NCI-H187 (cell line): ENCODE data around the gene FAM83D.

Experiments
- DNase-seq, 2 experiments: peaks; one replicate each; lab custom pipeline; 2025; lab: John Stamatoyannopoulos, UW

FAM83D gene

DNA sequence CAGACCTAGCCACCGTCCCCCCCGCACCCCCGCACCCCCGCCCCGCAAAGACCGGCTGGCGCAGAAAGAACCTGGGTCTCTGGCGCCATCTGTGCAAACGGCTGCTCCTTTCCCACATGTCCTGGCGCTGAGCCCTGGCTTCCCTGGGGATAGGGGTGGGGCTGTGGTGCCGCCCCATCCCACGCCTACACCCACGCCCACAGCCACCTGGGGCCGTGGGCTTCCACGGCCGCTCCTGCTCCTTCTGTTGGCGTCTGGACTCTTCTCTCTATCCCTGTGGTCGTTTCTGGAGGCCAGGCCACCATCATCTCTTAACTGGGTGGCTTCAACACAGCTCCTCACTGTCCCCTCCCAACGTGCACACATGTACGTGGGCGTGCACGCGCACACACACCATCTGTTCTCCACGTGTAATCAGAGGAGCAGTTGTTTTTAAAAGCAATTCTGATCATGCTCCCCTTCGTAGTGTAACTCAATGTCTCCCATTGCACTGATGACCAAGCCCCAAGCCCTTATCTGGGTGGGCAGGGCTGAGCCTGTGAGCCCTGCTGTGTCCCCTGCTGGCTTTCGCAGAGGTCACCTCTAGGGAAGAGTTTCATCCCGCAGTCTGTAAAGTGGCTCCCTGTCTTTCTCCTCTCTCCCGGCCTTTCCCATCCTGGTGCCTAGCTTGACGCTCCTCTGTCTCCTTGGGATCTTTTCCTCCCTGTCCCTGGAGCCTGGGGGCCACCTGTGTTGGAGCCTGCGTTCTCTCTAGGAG lies 31.9 kb upstream of the FAM83D start:
- no peak for DNase-seq

- no peak for DNase-seq
These were observed 30.9 kb upstream of the FAM83D start for GRCh38 chr20:38895098-38895949.

- no peak for DNase-seq
These were observed 30.1 kb upstream of the FAM83D start for GRCh38 chr20:38896009-38896594.

GRCh38 chr20:38897267-38897666 lies 28.9 kb upstream of the FAM83D start:
- DNase-seq, result no peak

- DNase-seq, result no peak
These were observed 25.6 kb upstream of the FAM83D start for GRCh38 chr20:38900606-38901005.

GRCh38 chr20:38902601-38903000 lies 23.6 kb upstream of the FAM83D start:
- no peak for DNase-seq

DNA sequence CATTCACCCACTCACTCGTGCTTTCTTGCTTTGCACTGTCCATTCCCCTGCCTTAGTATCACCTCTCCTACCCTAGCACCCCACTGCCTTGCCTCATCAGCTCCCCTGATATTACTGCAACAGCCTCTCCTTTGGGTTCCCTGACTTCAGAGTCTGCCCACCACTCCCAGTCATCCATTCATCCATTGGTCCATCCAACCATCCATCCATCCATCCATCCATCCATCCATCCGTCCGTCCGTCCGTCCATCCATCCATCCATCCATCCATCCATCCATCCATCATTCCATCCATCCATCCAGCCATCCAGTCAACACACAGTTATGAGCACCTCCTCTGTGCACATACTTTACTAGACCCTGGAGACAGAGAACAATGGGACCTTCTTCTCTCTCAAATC lies 22.9 kb upstream of the FAM83D start:
- DNase-seq, result no peak

DNA sequence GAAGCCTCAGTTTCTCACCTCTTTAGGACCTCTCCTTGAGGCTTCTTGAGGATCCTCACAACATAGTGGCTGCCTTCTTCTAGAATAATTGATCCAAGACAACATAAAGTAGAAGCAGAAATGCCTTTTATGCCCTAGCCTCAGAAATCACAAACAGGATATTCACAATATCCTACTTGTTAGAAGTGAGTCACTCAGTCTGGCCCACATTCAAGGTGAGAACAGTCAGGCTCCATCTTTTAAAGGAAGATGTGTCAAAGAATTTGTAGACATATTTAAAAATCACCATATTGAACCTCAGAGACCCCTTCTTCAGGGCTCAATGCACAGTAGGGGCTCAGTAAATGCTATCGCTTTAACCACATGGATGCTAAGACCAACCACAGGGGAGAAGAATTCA lies 20.8 kb upstream of the FAM83D start:
- no peak for DNase-seq

GRCh38 chr20:38907918-38908677 lies 18.1 kb upstream of the FAM83D start:
- no peak for DNase-seq

DNA sequence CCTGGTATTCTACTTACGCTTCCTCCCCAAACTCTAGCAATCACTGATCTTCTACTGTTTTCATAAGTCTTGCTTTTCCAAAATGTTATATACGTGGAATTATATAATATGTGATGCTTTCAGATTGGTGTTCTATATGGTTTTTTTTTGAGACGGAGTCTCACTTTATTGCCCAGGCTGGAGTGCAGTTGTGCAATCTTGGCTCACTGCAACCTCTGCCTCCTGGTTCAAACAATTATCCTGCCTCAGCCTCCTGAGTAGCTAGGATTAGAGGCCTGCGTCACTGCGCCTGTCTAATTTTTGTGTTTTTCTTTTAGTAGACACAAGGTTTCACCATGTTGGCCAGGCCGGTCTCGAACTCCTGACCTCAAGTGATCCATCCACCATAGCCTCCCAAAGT lies 10.9 kb upstream of the FAM83D start:
- DNase-seq, result no peak

DNA sequence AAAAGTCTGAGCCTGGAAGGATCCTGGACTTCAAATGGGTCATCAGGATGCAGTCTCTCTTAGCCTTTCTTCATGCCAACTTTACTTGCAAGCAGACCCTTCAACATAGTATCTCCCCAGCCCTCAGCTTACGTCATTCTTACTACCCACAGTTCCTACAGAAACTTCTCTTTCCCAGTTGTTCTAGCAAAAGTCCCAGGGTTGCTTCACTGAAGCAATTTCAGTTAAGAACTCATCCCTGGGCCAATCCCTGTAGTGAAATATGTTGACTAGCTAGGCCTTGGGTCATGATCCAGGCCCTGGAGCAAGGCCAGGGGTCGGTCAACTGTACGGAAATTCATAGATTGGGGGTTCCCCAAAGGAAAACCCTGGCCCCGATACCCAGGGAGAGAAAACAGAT lies 8.6 kb upstream of the FAM83D start:
- no peak for DNase-seq

GRCh38 chr20:38918172-38918571 lies 8.0 kb upstream of the FAM83D start:
- no peak for DNase-seq

- no peak for DNase-seq
These were observed 6.5 kb upstream of the FAM83D start for GRCh38 chr20:38919683-38920082.

GRCh38 chr20:38920411-38920810 lies 5.8 kb upstream of the FAM83D start:
- no peak for DNase-seq

- no peak for DNase-seq
These were observed 5.4 kb upstream of the FAM83D start for GRCh38 chr20:38920851-38921250.

GRCh38 chr20:38924718-38925117 lies 1.5 kb upstream of the FAM83D start:
- no peak for DNase-seq

DNA sequence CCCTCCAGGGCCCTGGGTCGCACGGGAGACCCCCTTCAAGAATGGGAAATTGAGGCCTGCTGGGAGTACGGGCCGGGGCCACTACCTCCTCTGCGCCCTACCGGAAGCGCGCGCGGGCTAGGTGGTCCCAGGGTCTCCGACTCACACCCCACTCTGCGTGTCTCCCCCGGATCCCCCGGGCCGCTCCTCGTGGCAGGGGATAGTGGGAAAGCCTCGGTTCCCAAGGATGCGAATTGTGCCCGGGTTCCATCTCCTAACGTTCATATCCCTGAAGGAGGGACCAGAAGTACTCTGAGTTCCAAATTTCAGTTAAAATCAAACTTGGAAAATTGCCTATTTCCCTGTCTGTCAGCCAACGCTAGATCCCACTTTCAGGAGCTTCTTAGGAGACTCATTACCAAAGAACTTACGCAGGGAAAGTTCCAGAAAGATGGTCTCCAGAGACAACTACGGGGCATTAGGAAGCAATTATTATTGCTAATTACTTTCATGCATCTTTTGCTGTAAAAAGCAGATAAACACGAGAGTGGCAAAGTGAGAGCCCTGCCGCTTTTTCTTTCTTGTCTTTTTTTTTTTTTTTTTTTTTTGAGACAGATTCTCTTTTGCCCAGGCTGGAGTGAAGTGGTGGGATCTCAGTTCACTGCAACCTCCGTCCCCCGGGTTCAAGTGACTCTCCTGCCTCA lies 858 bp downstream of the FAM83D start:
- no peak for DNase-seq

- no peak for DNase-seq
These were observed 1.8 kb downstream of the FAM83D start for GRCh38 chr20:38927902-38928578.

- no peak for DNase-seq
These were observed 4.0 kb downstream of the FAM83D start for GRCh38 chr20:38930242-38930569.

- DNase-seq, result no peak
These were observed 5.8 kb downstream of the FAM83D start for GRCh38 chr20:38931984-38932383.

DNA sequence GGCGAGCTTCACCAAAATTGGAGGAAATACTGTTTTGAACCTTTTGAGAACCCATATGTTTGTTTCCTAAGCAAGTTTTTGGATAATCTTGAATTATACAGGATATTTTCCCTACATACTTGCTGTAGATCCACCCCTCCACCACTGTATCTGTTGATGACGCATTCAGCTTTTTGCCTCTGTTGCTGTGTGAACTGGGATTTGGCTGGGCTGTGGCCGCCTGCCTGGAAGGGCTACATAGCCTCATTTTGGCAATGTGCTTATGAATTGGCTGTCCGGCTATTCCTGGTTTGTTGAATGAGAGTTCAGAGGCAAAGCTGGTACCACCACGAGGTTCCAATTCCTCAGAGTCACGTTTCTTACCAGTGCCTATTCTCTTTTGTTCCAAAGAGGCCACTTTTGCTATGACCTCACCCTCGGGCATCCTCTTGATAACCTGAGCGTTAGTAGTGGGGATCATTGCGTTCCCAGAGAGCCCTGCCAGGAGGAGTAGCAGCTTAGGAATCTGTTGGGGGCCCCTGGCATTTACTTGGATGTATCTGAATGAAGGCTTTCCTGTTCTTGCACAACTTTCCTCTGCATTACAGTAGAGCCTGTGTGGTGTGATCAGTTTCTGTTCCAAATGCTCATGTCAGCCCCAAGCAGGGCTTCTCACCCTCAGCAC lies 6.4 kb downstream of the FAM83D start:
- DNase-seq, result no peak
